ENCODE data around the gene MAST4.

The MAST4 gene

DNA sequence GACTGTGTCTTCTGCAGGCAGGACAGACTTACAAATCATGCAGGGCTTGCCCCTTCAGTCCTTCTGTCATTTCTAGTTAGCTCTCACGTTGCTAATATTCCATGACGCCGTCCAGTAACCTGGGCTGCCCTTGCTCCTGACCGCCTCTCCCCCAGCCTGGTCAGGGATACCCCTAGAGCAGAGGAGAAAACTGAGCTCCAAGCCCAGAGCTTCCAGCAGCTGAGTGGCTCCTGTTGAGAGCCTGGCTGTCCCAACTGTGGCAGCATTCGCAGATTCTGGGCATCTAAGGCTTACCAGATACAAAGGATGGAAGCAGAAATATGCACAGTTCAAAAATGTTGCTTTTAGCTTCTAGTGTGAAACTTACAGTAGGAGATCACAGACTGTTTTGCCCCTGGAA, 415.2 kb downstream of the MAST4 start:
- DNase-seq (ENCODE audit: low read depth in 1 of 2, low spot score in 1 of 2): no peak

DNA sequence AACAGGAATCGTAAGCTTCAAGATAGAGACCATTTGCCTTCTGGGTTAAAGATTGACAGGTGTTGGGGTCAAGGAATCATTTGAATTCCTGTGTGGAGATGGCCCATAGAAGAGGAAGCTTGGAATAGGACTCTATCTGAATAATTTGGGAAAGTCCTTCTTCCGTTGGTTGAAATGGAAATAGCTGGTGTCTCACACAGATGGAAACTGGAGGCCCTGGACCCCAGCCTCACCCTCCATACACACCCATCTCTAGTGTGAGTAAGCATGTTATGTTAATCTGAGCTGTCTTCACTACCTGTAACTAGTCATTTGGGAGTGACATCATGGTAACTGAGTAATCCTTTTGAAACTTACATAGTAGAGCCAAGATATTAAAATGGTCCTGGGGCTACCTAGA, 416.0 kb downstream of the MAST4 start:
- DNase-seq (ENCODE audit: low read depth in 1 of 2, low spot score in 1 of 2): no peak

DNA sequence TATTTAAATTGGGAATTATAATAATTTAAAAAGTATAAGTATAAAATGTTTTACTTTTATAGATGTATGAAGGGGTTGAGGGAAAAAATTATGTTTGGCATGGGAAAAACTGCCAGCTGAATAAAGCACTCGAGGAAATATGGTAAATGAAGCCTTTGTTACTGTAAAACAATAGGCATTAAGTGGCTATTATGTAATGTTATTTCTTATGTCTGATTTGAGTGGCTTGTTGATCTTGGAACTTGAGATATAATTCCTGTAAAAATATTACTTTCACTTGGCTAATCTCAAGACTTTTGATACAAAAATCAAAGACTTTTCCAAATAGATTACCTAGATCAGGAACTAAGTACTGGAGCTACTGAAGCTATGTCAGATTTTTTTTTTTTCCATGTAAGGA, 417.5 kb downstream of the MAST4 start:
- no peak for DNase-seq (ENCODE audit: low read depth in 1 of 2, low spot score in 1 of 2)

DNA sequence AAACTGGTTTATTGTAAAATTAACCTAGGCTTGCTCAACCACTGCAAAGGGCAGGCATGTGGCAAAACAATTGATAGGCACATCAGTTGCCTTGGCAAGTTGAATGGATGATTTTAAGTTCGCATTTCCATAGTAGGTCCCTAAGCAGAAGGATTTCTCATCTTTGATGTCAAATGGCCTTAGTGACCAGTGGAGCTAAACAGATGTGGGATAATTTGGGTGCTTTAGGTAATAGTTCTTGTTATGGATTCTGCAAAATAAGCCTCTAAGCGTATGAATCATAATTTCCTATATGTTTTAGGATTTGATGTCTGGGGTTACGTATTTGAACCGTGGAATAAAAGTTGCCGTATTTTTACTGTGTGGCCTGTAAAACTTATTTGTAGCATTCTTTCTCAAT, 418.0 kb downstream of the MAST4 start:
- no peak for DNase-seq (ENCODE audit: low read depth in 1 of 2, low spot score in 1 of 2)

DNA sequence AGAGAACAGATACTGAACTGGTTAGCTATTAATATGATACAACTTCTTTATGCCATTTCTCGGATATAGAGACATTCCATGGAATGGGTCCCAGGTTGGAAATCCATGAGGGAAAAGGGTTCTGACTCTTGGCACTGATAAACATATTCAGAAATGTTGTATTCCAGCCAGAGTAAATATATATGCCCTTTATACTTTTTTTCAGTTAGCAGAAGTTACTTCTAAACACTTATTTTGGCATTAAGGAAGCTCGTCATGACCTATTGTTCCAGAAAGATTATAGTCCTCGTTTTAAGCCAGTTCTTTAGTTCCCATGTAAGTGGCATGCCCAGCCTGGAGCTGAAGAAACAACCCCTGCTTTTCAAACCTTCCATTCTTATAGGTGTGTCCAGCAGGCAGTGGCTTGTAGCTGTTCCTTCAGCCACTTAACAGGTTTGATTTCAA, 418.8 kb downstream of the MAST4 start:
- DNase-seq (ENCODE audit: low read depth in 1 of 2, low spot score in 1 of 2): no peak

DNA sequence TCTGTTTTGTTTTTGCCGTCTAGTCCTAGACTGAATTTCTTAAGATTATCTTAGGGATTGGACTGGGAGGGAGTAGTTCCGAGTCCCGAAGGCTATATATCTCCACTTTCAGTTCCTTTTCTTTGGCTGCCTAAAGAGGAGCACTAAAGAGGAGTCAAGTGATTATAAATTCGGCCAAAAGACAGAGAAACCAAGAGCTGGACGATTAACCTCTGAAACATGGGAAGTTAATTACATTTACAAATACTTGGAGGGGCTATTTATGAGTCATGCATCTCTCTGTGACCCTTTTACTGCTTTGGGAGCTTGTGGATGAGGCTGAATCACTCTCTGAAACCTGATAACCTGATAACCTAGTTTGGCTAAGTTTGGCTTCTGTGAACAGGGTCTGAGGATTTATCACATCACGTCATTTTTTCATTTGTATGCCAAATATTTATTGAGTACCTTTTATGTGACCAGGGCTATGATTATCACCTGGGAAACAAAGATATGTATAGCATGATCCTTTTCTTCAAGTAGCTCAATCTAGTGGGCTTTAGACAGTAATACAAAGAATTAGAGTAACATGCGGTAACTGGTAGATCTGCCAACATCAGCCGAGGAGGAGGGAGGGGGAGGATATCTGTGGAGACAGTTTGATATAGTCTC, 419.5 kb downstream of the MAST4 start:
- DNase-seq (ENCODE audit: low read depth in 1 of 2, low spot score in 1 of 2): no peak

DNA sequence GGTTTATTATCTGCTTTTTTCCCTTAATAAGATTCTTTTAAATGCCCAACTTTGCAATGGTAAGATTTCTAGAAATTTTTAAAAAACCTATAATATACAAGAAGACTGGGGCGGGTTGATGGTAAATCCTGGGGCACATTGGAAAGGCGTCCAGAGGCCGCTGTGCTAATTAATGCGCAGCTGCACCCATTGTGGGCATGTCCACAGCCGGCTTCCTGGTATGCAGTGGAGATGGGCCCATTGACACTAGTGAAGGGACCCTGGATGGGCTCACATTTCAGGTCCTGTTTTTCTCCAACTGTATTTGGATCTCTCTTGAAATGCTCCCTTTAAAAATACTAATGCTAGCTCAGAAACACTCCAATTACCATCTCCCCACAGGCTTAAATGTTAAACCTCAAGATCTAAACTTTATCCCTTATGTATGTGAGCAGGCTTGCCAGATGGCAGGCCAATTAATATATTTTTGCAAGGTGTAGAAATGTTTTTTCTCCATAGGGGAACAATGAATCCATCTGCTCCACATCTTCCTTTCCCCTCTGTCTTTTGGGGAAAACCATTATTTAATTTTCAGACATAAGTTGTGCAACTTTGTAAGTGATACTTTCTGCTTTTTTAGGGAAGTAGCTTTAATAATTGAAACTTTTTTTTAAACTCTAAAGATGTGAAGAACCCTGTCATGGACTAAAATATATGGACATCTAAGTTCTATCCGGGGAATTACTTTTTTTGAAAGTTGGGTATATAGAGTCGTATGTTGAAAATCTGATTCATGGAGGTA, 423.1 kb downstream of the MAST4 start:
- no peak for DNase-seq (ENCODE audit: low read depth in 1 of 2, low spot score in 1 of 2)

DNA sequence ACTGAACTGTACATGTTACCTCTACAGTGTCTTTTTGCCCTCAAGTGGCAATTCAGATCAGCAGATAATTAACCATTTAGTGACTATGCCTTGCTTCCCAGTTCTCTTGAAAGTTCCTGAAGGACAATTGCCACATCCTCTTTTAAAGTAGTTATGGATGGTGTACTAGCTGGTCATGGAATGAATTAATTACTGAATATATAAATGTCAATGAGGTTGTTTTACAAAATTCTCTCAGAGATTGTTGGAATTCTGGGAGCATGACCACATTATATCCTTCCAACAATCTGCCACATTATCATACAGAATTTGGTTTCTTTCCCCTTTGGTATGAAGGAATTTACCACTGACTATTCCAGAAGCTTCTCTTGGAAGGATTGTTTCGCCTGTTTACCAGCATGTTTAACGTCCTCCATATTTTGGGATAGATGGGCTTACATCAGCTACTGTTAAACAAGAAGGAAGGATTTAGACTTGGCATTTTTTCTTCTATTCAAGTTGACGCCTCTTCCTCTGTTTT, 424.0 kb downstream of the MAST4 start:
- DNase-seq (ENCODE audit: low read depth in 1 of 2, low spot score in 1 of 2): no peak

DNA sequence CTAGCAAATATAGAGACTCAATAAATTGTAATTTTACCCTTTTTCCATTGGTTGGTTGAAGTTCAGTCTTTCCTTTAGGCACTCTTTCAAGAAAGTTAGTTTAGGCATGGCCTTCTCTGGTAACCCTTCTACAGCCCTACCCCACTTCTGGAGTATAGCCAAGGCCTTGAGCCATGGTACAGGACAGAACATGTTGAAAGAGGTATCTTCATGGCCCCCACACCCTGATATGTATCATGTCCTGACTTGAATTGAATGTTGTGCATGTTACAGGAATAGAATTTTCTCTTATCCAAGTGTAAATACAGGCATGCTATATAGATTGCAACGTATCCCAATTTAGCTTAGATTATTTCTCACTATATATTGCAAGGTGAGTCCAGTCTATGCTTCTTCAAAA, 424.8 kb downstream of the MAST4 start:
- DNase-seq (ENCODE audit: low read depth in 1 of 2, low spot score in 1 of 2): no peak

DNA sequence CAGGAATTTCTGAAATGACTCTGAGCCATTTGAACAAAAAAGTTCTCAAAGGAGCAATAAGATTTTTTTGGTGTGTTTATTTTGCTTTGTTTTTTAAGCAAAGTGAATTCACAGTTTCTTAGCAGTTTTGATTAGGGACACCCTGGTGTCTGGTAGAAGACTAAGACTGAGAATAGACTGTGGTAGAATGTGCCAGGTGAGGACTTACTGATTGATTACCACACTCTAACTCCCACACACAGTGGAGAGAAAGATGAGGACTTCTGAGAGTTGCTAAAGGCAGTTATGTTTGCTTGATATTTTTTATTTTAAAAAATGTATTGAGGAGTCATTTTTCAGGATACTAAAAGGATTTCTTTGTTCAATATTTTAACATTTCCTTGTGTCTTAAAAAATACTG, 425.3 kb downstream of the MAST4 start:
- no peak for DNase-seq (ENCODE audit: low read depth in 1 of 2, low spot score in 1 of 2)

DNA sequence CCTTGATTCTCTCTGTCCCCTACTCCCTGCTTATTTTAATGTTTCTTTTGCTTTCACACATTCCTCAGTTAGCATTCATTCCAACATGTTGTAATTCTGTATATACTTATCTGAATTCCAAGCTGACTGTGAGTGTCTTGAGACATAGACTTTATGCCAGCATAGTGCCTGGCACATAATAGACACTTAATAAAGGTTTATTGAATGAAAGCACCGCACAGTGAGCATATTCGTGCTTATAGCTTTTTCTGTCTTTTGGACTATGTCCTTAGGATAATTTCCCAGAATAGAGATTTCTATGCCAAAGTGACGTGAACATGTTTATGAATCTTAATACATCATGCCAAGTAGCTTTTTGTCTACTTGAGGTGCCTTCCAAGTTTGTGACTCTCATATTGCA, 425.8 kb downstream of the MAST4 start:
- no peak for DNase-seq (ENCODE audit: low read depth in 1 of 2, low spot score in 1 of 2)

DNA sequence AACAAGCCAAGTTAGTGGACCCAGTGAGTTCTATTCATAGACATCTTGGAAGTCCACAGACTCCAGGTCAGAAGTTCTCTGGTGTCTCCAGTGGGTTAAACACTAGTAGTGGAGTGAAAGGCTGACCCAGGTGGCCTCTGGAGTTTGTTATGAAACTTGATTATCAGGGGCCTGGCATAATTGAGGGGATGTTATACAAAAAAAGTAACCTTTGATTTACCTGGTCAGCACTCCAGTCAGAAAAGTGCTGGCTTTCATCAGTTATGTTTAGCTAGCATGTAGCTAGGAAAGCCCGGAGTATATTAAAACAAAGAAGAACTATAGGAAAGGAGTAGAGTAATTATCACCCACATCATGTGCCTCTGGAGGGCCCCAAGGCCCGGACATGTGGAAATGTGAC, 429.3 kb downstream of the MAST4 start:
- DNase-seq (ENCODE audit: low read depth in 1 of 2, low spot score in 1 of 2): no peak

DNA sequence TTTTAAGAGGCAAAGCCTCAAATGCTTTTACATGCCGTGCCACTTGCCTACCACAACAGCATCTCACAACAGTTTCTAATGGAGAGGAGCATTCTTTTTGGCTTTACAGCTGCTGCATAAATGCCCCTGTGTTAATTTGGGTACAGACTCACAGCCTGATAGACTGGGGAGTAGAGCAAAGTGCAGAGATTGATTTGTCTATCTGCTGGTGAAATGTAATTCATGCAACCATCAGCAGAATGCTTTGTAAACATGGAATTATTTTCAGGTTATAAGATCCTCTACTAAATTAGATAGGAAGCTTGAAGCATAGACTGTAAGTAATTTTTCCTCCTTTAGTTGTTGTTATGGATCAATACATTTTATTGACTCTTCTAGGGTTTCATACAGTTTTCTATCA, 430.1 kb downstream of the MAST4 start:
- no peak for DNase-seq (ENCODE audit: low read depth in 1 of 2, low spot score in 1 of 2)

DNA sequence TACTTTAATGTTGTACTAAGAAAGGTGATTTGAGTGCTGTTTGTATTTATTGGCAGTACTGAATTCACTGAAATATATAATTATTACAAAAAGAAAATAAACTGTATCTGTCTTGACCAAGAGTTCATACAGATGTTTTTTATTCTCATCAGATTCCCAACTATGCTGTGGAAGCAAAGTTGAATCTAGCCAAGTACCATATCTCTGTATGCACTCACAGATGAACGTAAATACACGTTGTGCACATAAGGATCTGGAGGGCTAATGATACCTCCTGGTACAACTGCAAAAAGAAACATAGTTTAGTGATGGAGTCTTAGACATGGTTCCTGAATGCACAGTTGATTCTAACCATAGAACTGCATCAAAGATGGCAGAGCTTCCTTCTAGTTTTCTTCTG, 431.0 kb downstream of the MAST4 start:
- DNase-seq (ENCODE audit: low read depth in 1 of 2, low spot score in 1 of 2): no peak

DNA sequence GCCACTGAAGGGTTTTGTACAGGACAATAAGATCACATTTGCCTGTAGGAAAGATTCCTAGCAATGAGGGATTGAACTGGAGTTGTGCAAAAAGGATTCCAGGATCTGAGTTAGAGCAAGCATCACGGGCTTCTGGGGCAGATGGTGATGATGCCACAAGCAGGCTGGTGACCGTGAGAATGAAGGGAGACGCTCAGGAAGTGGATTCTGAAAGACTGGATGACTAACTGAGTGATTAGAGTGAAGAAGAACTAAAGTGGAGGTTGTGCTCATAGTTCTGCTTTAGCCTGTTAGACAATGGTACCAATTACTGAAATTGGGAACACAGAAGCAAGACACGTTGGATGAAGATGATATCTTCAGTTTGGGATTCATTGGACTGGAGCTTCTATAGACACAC, 432.2 kb downstream of the MAST4 start:
- DNase-seq (ENCODE audit: low read depth in 1 of 2, low spot score in 1 of 2): no peak

DNA sequence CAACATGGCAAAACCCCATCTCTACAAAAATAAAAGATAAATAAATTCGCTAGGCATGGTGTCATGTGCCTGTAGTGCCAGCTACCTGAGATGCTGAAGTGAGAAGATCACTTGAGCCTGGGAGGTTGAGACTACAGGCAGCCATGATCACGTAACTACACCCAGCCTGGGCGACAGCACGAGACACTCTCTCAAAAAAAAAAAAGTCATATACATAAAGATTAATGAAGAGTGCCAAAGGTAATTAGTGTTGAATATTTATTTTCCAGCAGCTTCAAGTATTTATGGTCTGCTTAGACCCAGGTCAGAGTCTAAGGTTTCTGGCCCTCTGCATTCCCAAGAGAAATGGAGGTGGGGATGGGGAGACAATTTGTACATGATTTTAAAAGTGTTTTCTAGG, 432.7 kb downstream of the MAST4 start:
- no peak for DNase-seq (ENCODE audit: low read depth in 1 of 2, low spot score in 1 of 2)

DNA sequence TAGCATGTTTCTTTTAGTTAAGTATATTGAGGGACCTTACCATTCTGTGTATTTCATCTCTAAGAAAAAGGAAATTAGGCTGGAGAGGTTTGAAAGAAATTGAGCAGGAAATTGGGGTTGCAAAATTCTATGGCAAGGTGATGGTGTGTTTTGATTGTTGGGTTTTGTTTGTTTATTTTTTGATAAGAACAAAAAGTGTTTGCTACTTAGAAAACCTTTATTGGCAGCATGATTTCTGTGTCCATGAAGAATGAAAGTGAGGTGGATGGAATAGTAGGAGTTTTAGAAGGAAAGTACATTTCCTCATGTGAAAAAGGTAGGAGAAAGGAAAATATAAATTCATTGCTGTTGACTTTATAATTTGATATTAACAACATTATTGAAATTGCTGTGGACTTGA, 433.3 kb downstream of the MAST4 start:
- no peak for DNase-seq (ENCODE audit: low read depth in 1 of 2, low spot score in 1 of 2)

DNA sequence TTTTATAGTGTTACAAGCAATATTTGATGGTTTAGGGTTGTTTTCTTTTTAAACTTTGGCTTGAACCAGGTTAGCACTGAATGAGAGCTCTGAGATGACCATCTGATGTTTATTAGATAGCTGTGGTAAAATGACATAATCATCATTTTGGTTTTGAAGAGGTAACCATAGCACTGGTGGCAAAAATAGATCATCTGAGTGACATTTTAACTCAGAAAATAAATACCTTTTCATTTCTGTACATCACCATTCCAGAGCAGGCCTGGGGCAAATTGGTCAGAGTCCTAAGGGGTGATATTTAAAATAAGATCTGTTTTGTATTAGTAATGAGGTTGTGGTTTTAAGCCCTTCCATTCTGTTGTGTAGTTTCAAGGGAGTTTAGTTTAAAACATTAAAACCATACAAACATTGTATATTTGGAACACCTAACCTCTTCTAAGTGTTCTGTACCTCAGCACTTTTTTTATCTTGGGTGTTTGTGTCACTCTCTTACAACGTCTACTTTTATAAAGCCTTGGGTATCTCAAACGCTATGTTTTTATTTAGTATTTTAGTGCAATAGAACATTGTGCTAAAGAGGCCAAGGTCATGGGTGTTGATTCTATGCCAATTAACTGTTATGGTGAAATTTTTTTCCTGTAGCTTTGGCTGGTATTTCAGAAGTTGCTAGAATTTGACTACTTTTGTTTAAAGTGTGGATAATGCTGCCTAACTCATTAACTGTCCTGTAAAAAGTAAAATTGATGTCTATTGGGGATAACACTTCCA, 434.3 kb downstream of the MAST4 start:
- no peak for DNase-seq (ENCODE audit: low read depth in 1 of 2, low spot score in 1 of 2)

DNA sequence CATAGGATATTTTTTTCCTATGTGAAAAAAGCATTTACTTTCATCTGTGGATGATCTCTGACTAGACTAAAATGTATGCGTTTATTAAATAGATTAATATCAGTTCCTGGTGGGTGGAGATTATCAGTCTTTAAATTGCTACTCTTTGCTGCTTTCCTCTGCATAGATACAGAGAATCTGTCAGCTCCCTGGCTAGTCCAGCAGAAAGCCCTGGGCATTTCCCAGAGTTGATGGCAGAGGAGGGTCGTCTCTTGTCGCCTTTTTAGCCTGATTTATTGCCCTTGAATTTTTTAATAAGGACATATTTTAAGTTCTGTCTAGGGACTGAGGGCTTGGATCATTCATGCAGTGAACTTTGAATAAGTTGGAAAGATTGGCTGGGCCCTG, 434.9 kb downstream of the MAST4 start:
- DNase-seq (ENCODE audit: low read depth in 1 of 2, low spot score in 1 of 2): no peak

DNA sequence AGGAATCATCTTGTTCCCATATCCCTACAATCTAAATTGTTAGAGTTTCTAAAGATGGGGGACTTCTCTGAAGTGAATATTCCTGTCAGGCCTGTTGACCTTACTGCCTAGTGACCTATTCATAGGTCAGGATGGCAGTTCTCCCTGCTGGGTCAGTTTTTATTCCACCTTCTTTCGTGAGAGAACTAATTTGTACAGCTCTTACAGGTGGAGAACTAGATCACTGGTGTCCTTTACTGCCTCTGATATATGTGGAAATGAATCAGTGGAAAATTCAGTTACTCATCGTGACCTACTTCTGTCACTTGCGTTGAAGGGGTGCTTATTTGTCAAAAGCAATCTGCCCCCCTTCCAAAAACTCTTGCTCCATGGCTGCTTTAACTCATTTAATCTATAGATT, 435.5 kb downstream of the MAST4 start:
- no peak for DNase-seq (ENCODE audit: low read depth in 1 of 2, low spot score in 1 of 2)

DNA sequence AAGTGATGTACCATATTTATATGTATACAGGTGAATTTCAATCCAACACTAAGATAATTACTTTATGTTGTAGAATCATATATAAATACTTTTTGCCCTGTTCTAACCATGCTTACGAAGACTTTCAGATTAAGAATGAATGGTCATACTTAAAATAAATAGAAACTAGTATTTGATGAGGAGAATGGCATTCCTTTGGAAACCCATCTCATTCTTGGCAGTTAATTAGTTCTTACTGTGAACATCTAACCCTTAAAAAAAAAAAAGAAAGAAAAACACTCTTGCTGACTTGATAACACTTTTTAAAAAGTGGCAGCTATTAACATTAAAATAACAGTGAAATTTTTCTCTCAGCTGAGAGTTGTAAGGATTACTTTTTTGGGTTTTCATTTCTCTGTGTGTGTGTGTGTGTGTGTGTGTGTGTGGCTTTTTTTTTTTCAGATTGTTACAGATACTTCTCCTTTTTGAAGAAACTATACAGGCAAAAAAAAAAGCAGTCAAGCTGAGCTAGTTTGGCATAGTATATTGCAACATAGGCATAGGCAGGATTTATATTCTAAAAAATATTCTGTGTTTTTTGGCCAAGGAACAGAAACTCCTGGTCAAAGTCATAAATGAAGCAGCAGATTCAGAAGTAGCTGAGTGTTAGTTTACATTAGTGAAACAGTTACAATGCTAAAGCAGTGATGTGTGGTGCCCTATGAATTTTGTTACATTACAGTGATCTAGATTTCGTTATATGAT, 436.9 kb downstream of the MAST4 start:
- DNase-seq (ENCODE audit: low read depth in 1 of 2, low spot score in 1 of 2): no peak
